ACC112 (cell line): Measurements from ENCODE around the gene USP37.

ENCODE experiments used
- H2AFZ ChIP-seq: fragments of 200-600 bp; sonication (generic); one replicate; pipeline ENCODE4 v1.6.0; 2017; ENCODE audit warnings: antibody characterized with exemption, low read length; ENCODE audit not compliant: unreplicated experiment
- H3K27ac ChIP-seq: fragments of 200-600 bp; sonication (generic); 2 replicates; pipeline ENCODE4 v1.5.1; 2014; ENCODE audit warnings: low read depth, mild to moderate bottlenecking, antibody characterized with exemption, low read length, moderate library complexity
- H3K27me3 ChIP-seq: fragments of 200-600 bp; sonication (generic); 2 replicates; pipeline ENCODE4 v1.6.1; 2014; ENCODE audit warnings: mild to moderate bottlenecking, antibody characterized with exemption, low read length, moderate library complexity, mixed read lengths; ENCODE audit not compliant: insufficient read depth
- H3K36me3 ChIP-seq: fragments of 200-600 bp; sonication (generic); 2 replicates; pipeline ENCODE4 v1.6.1; 2016; ENCODE audit warnings: mild to moderate bottlenecking, antibody characterized with exemption, low read length, moderate library complexity, mixed read lengths; ENCODE audit not compliant: insufficient read depth
- H3K4me1 ChIP-seq: fragments of 200-600 bp; sonication (generic); one replicate; pipeline ENCODE4 v1.6.1; 2016; ENCODE audit warnings: low read length, mixed read lengths; ENCODE audit not compliant: insufficient read depth, unreplicated experiment, control insufficient read depth
- H3K4me3 ChIP-seq: fragments of 200-600 bp; sonication (generic); 2 replicates; pipeline ENCODE4 v1.5.1; 2014; ENCODE audit warnings: mild to moderate bottlenecking, low read depth, low read length
- H3K79me2 ChIP-seq: fragments of 200-600 bp; sonication (generic); one replicate; pipeline ENCODE4 v1.6.0; 2016; ENCODE audit warnings: low read length; ENCODE audit not compliant: control insufficient read depth, unreplicated experiment, insufficient read depth

Gene USP37

DNA sequence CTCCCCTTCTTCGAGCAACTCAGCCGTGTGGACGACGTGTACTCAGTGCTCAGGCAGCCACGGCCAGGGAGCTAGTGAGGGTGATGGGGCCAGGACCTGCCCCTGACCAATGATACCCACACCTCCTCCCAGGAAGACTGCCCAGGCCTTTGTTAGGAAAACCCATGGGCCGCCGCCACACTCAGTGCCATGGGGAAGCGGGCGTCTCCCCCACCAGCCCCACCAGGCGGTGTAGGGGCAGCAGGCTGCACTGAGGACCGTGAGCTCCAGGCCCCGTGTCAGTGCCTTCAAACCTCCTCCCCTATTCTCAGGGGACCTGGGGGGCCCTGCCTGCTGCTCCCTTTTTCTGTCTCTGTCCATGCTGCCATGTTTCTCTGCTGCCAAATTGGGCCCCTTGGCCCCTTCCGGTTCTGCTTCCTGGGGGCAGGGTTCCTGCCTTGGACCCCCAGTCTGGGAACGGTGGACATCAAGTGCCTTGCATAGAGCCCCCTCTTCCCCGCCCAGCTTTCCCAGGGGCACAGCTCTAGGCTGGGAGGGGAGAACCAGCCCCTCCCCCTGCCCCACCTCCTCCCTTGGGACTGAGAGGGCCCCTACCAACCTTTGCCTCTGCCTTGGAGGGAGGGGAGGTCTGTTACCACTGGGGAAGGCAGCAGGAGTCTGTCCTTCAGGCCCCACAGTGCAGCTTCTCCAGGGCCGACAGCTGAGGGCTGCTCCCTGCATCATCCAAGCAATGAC is 163.6 kb downstream of the USP37 start:
- no peak overlapping the region for H2AFZ ChIP-seq
- peaks cover 31% of the 10 kb centered on the region for H3K79me2 ChIP-seq
- H3K4me3 ChIP-seq, result no peak overlapping the region
- peaks cover 7% of the 10 kb centered on the region; the same call in 1 of the 2 replicates for H3K36me3 ChIP-seq
- H3K27ac ChIP-seq, result no peak overlapping the region
- H3K4me1 ChIP-seq, result peaks cover 34% of the 10 kb centered on the region
- no peaks in the 10 kb centered on the region for H3K27me3 ChIP-seq

DNA sequence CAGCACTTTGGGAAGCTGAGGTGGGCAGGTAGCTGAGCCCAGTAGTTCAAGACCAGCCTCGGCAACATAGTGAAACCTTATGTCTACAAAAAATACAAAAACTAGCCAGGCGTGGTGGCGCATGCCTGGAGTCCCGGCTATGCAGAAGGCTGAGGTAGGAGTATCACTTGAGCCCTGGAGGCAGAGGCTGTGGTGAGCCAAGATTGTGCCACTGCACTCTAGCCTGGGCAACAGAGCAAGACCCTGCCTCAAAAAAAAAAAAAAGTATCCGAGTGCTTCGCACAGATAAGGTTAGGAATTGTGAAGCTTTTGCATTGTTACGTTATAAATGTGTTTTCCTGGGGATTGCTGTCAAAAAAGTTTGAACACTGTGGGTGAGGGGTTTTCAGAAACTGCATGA is 164.3 kb downstream of the USP37 start:
- H3K4me3 ChIP-seq, result no peak overlapping the region
- peaks cover 34% of the 10 kb centered on the region for H3K4me1 ChIP-seq
- H3K27ac ChIP-seq, result no peak overlapping the region
- H3K36me3 ChIP-seq, result peaks cover 7% of the 10 kb centered on the region; the same call in 1 of the 2 replicates
- peaks cover 33% of the 10 kb centered on the region for H3K79me2 ChIP-seq
- no peak overlapping the region for H2AFZ ChIP-seq
- H3K27me3 ChIP-seq, result no peaks in the 10 kb centered on the region

DNA sequence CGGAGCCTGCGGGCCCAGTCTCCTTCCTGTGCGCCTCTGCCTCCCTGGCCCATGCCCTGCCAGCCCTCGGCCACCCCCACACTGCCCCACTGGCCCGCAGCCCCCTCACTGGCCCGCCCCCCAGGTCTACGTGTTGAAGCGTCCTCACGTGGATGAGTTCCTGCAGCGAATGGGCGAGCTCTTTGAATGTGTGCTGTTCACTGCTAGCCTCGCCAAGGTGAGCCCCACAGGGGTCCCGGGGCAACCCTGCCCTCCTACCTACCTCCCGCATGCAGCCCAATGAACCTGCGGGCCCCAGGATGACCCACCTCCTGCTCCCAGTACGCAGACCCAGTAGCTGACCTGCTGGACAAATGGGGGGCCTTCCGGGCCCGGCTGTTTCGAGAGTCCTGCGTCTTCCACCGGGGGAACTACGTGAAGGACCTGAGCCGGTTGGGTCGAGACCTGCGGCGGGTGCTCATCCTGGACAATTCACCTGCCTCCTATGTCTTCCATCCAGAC is 165.2 kb downstream of the USP37 start:
- H3K27me3 ChIP-seq, result no peaks in the 10 kb centered on the region
- no peak overlapping the region for H3K27ac ChIP-seq
- H3K4me1 ChIP-seq, result peaks cover 34% of the 10 kb centered on the region
- peaks cover 36% of the 10 kb centered on the region for H3K79me2 ChIP-seq
- H3K36me3 ChIP-seq, result peaks cover 7% of the 10 kb centered on the region; the same call in 1 of the 2 replicates
- H2AFZ ChIP-seq, result no peak overlapping the region
- H3K4me3 ChIP-seq, result no peak overlapping the region

DNA sequence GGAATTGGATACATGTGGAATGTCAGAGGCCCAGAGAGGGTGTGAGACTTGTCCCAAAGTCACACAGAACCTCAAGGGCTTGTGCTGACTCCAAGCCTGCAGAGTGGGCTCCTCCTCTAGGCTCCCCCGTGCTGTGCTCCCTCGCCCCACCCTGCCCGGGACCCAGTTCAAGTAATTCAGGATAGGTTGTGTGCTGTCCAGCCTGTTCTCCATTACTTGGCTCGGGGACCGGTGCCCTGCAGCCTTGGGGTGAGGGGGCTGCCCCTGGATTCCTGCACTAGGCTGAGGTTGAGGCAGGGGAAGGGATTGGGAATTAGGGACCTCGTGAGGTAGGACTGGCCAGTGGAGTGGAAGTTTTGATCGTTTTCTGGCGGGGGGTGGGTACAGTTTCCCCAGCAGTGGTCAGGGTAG is 165.7 kb downstream of the USP37 start:
- H3K4me1 ChIP-seq, result peaks cover 39% of the 10 kb centered on the region
- no peaks in the 10 kb centered on the region for H3K27me3 ChIP-seq
- H3K4me3 ChIP-seq, result no peak overlapping the region; the same call in 1 of the 2 replicates
- peaks cover 36% of the 10 kb centered on the region for H3K79me2 ChIP-seq
- no peak overlapping the region for H3K27ac ChIP-seq
- H2AFZ ChIP-seq, result no peak overlapping the region
- peaks cover 7% of the 10 kb centered on the region; the same call in 1 of the 2 replicates for H3K36me3 ChIP-seq

DNA sequence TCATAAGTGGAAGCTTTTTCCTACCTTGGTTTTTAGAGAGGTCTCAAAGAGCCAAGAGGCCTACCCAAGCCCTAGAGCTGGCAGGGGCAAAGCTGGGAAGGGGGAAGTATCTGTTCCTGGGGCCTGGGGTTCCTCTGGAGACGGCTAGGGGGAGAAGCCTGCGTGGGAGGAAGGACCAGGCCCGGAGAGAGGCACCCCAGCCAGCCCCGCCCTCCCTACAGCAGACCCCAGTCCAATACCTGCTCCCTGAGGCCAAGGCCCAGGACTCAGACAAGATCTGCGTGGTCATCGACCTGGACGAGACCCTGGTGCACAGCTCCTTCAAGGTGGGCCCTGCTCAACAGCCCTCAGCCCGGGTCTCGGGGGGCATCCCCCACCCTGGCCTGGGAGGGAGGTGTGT is 166.3 kb downstream of the USP37 start:
- H3K27me3 ChIP-seq, result no peaks in the 10 kb centered on the region
- H3K79me2 ChIP-seq, result peaks cover 36% of the 10 kb centered on the region
- peaks cover 7% of the 10 kb centered on the region; the same call in 1 of the 2 replicates for H3K36me3 ChIP-seq
- no peak overlapping the region for H2AFZ ChIP-seq
- H3K27ac ChIP-seq, result no peak overlapping the region
- H3K4me1 ChIP-seq, result peaks cover 38% of the 10 kb centered on the region
- H3K4me3 ChIP-seq, result peak overlapping the region; percentile 92

DNA sequence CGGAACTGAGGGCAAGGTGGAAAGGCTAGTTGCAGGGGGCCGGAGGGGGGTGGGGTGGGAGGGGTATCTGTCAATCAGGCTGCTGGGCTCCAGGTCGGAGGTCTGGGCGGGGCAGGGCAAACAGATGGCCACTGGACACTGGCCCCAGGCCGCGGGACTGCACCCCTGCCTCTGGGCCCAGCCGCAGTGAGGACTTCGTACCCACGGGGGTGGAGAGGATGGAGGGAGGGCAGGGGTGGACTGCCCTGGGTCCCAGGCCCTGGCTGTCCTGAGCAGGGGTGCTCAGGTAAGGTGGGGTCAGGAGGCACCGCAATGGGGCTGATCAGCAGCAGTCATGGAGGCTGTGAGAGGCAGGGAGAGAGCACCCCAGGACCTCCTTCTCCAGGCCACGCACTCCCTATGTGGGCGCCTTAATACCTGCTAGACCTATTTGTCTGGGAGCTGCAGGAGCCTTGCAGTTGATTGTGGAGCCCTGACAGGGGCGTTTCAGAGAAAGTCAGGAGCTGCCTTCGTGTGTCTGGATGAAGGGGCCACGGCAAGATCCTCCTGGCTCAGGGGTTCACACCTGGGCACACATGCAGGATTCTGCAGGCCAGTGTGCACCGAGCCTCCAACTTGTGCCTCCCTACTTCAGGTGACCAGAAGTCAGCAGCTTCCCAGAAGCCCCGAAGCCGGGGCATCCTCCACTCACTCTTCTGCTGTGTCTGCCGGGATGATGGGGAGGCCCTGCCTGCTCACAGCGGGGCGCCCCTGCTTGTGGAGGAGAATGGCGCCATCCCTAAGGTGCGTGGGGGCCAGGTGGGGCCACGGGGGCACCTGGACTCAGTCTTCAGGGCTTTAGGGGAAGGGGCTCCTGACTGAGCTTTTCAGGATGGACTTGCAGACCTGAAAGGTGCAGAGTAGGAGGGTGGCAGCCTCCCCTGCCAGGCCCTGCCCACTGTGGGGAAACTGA is 166.9 kb downstream of the USP37 start:
- peaks cover 36% of the 10 kb centered on the region for H3K79me2 ChIP-seq
- peaks cover 33% of the 10 kb centered on the region for H3K4me1 ChIP-seq
- H3K27ac ChIP-seq, result no peak overlapping the region

More for the DNA sequence above, 166.9 kb downstream of the USP37 start:
- Histone ChIP-seq H2AFZ (no peak overlapping the region), H3K36me3 (peaks cover 7% of the 10 kb centered on the region; the same call in 1 of the 2 replicates), H3K27me3 (no peaks in the 10 kb centered on the region), H3K4me3 (peak overlapping the region; percentile 92)
